Activated CD8-positive, alpha-beta T cell treated with anti-CD3 and anti-CD28 coated beads for 36 hours (primary cell): ENCODE results near the gene PCDH9. TPM values are rescaled to one million over a fixed set of nuclear protein-coding genes. Genes with fewer than 3 reads are reported as not detected.

Experiments
- ATAC-seq: fragments of 200-7000 bp; cut with Tn5 transposase; one replicate; pipeline ENCODE4 v1.10.0; 2021; ENCODE audit warnings: mild to moderate bottlenecking, moderate library complexity
- CTCF ChIA-PET: fragments of 350-600 bp; sonication (Branson Sonifier 250); formaldehyde crosslinking; loops from one replicate; lab custom pipeline; 2021; ENCODE audit warnings: antibody characterized with exemption; lab: Charles Lee
- POLR2A ChIA-PET: fragments of 350-600 bp; sonication (Branson Sonifier 250); formaldehyde crosslinking; loops from one replicate; lab custom pipeline; 2021; ENCODE audit warnings: antibody characterized with exemption; lab: Charles Lee
- DNase-seq: peaks from one replicate; pipeline ENCODE4 v3.0.0-alpha.2; 2020
- H3K27ac Mint-ChIP-seq: one replicate; pipeline ENCODE4 v1.8.0; 2021; ENCODE audit warnings: mild to moderate bottlenecking, mixed read lengths
- H3K27me3 Mint-ChIP-seq: one replicate; pipeline ENCODE4 v1.8.0; 2021; ENCODE audit warnings: mixed read lengths
- H3K36me3 Mint-ChIP-seq: one replicate; pipeline ENCODE4 v1.8.0; 2021; ENCODE audit warnings: low read depth, mixed read lengths
- H3K4me1 Mint-ChIP-seq: one replicate; pipeline ENCODE4 v1.8.0; 2021; ENCODE audit warnings: low read depth, mixed read lengths
- H3K4me3 Mint-ChIP-seq: one replicate; pipeline ENCODE4 v1.8.0; 2021; ENCODE audit warnings: mild to moderate bottlenecking, moderate library complexity, mixed read lengths
- H3K9me3 Mint-ChIP-seq: one replicate; pipeline ENCODE4 v1.8.0; 2021; ENCODE audit warnings: mixed read lengths
- intact Hi-C: fragments of 100-400 bp; cut with micrococcal nuclease; formaldehyde crosslinking; loops from one replicate; pipeline ENCODE4 v1.10.0; 2022
- total RNA-seq, 2 experiments: library from RNA; stranded (reverse); gene quantifications; one replicate each; pipeline ENCODE4 v1.2.3, GENCODE V29; 2021
- TF ChIP-seq, protein P1 (sequence below): fragments of 200-600 bp; IDR thresholded peaks from one replicate; pipeline ENCODE4 v1.8.0; 2022; ENCODE audit warnings: antibody characterized with exemption, mild to moderate bottlenecking

The PCDH9 gene
- total RNA-seq, 2 experiments from 2014 or later = 0.04 to 0.14 TPM

DNA sequence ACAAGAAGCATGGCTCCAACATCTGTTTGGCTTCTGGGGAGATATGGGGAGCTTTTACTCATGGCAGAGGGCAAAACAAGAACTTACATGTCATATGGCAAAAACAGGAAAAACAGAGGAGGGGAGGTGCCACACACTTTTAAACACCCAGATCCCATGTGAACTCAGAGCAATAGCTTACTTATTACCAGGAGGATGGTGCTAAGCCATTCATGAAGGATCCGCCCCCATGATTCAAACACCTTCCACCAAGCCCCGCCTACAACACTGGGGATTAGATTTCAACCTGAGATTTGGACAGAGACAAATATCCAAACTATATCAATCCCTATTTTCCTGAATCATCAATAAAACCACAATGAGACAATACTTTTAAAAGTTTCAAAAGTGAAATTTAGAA, 712.1 kb downstream of the PCDH9 start:
- CTCF ChIA-PET = no interaction called here
- no peaks in the 10 kb centered on the region for H3K4me1 Mint-ChIP-seq
- no peak overlapping the region for H3K27ac Mint-ChIP-seq
- POLR2A ChIA-PET = no interaction called here
- TF ChIP-seq, protein P1, sequence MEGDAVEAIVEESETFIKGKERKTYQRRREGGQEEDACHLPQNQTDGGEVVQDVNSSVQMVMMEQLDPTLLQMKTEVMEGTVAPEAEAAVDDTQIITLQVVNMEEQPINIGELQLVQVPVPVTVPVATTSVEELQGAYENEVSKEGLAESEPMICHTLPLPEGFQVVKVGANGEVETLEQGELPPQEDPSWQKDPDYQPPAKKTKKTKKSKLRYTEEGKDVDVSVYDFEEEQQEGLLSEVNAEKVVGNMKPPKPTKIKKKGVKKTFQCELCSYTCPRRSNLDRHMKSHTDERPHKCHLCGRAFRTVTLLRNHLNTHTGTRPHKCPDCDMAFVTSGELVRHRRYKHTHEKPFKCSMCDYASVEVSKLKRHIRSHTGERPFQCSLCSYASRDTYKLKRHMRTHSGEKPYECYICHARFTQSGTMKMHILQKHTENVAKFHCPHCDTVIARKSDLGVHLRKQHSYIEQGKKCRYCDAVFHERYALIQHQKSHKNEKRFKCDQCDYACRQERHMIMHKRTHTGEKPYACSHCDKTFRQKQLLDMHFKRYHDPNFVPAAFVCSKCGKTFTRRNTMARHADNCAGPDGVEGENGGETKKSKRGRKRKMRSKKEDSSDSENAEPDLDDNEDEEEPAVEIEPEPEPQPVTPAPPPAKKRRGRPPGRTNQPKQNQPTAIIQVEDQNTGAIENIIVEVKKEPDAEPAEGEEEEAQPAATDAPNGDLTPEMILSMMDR = no peak
- H3K4me3 Mint-ChIP-seq = no peak overlapping the region
- ATAC-seq (no peak), DNase-seq (no peak)
- H3K9me3 Mint-ChIP-seq = no peaks in the 10 kb centered on the region
- no peaks in the 10 kb centered on the region for H3K36me3 Mint-ChIP-seq
- intact Hi-C loops = no loop called here
- H3K27me3 Mint-ChIP-seq = no peaks in the 10 kb centered on the region

DNA sequence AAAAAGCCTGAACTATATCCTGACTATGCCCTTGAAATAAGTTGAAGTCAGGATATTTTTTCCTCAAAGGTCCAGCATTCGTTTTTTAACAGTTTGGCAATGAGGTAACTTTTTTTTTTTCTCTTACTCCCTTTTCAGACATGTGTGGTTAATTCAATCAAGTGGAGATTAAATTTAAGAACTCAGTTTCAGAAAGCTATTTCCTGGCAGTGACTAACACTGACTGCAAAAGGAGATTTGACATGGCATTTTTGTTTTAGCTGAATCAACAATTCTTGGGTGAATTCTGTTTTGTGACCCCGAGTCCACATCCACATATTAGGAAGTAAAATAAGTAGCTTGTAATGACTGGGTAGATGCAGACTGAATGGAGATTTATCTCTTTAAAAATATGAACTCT, 716.4 kb downstream of the PCDH9 start:
- ATAC-seq = no peak
- CTCF ChIA-PET = interaction anchor here (0.7 kb wide), 1 partner anchor 650 kb away, joined by 3 read pairs; no protein-coding TSS in a partner anchor
- POLR2A ChIA-PET = no interaction called here

DNA sequence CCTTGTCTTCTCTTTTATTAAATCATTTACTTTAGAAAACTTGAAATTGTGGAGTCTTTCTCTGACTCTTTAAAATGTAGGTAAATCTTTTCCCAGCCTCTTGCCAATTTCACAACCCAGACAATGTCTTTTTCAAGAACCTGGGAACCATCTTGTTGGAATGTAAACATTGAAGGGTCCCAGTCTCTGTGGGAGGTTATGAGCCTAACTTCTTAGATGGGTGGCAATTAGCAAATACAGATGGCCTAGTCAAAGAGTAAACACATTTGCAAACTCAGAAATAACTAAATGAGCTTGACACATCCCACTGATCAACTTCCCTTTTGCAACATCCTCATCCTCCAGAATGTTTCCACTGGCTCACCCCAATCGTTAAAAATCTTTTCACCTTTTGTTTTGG, 721.0 kb downstream of the PCDH9 start:
- no peak overlapping the region for H3K27ac Mint-ChIP-seq
- DNase-seq = no peak
- no peak overlapping the region for H3K4me3 Mint-ChIP-seq
- no peak for ATAC-seq
- POLR2A ChIA-PET = interaction anchor here (0.6 kb wide), 1 partner anchor 9 kb away, joined by 3 read pairs; no protein-coding TSS in a partner anchor
- intact Hi-C loops = no loop called here
- TF ChIP-seq, protein P1 = no peak
- H3K27me3 Mint-ChIP-seq = no peaks in the 10 kb centered on the region
- no peaks in the 10 kb centered on the region for H3K4me1 Mint-ChIP-seq
- CTCF ChIA-PET = interaction anchor here (1.5 kb wide), 1 partner anchor 15 kb away, joined by 4 read pairs; no protein-coding TSS in a partner anchor
- no peaks in the 10 kb centered on the region for H3K9me3 Mint-ChIP-seq
- H3K36me3 Mint-ChIP-seq = no peaks in the 10 kb centered on the region

More for the DNA sequence above, 716.4 kb downstream of the PCDH9 start:
- intact Hi-C loops = no loop called here
- Mint-ChIP-seq H3K4me3 (no peak overlapping the region), H3K27ac (no peak overlapping the region), H3K27me3 (no peaks in the 10 kb centered on the region), H3K4me1 (no peaks in the 10 kb centered on the region), H3K36me3 (no peaks in the 10 kb centered on the region), H3K9me3 (no peaks in the 10 kb centered on the region)
- TF ChIP-seq, protein P1 = no peak
- no peak for DNase-seq

DNA sequence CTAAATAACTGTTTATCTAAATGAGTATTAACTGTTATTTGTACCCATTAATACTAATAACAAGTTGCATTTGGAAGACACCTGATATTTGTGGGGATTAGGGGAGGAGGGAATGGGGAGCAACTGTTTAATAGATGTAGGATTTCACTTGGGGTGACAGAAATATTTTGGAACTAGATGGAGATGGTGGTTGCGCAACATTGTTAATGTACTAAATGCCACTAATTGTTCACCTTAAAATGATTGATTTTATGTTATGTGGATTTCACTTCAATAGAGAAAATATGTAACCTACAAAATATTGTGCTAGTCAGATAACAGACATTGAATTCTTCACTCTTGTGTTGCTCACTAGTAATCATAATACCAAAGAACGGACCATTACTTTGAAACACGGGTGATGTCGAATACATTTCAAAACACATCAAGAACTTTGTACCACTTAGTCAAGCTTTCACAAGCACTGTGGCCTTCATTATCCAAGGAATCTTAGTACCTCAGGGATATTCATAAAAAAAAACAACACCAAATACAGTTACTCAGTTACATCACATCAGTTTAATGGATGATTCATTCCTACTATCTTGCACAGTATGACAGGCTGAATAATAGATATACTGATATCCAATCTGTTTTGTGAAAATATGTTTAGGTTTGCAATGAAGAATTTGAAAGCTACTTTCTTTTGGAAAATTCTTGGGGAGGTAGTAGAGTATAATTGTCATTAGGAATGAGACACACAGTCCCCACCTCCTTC, 721.8 kb downstream of the PCDH9 start:
- ATAC-seq (no peak), DNase-seq (no peak)
- H3K27me3 Mint-ChIP-seq = no peaks in the 10 kb centered on the region
- TF ChIP-seq, protein P1 = no peak
- H3K4me3 Mint-ChIP-seq = no peak overlapping the region
- intact Hi-C loops = no loop called here
- no peaks in the 10 kb centered on the region for H3K9me3 Mint-ChIP-seq
- ChIA-PET POLR2A (interaction anchor here (0.6 kb wide), 1 partner anchor 8 kb away, joined by 3 read pairs; no protein-coding TSS in a partner anchor), CTCF (interaction anchor here (1.5 kb wide), 1 partner anchor 16 kb away, joined by 4 read pairs; no protein-coding TSS in a partner anchor)
- H3K4me1 Mint-ChIP-seq = no peaks in the 10 kb centered on the region
- H3K36me3 Mint-ChIP-seq = no peaks in the 10 kb centered on the region
- no peak overlapping the region for H3K27ac Mint-ChIP-seq

DNA sequence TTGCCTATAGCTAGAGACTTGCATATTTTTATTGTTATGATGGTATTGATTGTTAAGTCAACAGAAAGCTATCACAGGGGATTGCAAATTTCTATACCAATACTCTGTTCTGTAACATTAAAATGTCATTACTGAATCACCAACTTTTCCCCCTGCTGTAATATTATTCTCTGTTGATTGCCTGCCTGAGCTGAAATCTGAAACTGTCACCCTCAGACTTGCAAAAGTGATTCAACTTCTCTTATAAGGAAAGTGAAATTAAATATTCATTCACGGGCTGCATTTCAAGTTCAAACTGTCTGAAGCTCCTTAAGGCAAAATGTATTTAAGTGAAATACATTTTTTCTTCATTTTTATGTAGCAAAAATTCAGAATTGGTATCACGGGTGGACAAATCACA, 723.2 kb downstream of the PCDH9 start:
- TF ChIP-seq, protein P1 = no peak
- Mint-ChIP-seq H3K9me3 (no peaks in the 10 kb centered on the region), H3K27me3 (no peaks in the 10 kb centered on the region), H3K36me3 (no peaks in the 10 kb centered on the region), H3K27ac (no peak overlapping the region), H3K4me1 (no peaks in the 10 kb centered on the region), H3K4me3 (no peak overlapping the region)
- DNase-seq (no peak), ATAC-seq (peak; percentile 30)
- intact Hi-C loops = no loop called here
- ChIA-PET POLR2A (no interaction called here), CTCF (no interaction called here)
